ENCODE data around the gene CDHR3.

Gene CDHR3

DNA sequence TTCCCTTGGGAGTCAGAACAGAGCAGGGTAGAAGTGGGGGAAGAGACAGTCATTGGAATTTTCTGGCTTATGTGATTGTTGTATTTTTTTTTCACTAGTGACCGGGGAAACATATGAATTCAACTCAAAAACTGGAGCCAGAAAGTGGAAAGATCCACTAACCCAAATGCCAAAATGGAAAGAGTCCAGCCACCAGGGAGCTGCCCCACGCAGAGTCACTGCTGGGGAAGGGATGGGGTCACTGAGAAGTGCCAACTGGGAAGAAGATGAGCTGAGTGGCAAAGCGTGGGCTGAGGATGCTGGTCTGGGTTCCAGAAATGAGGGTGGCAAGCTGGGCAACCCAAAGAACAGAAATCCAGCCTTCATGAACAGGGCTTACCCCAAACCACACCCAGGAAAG lies 69.2 kb downstream of the CDHR3 start:
- no peak overlapping the region for H3K27ac ChIP-seq (replicated peaks; ENCODE audit: low read length)
- H4K8ac ChIP-seq (ENCODE audit: low read depth, low read length), result no peak overlapping the region
- H3K18ac ChIP-seq (ENCODE audit: low read length), result no peak overlapping the region
- no peak overlapping the region for H3K4ac ChIP-seq (ENCODE audit: low read length)
- H2BK120ac ChIP-seq (ENCODE audit: low read depth, low read length), result no peak overlapping the region
- H3K9ac ChIP-seq (ENCODE audit: low read depth, low read length, poor library complexity), result no peak overlapping the region
- no peak overlapping the region for H3K23ac ChIP-seq (ENCODE audit: low read depth, low read length, poor library complexity)
- peaks cover 0 to 5% (median 0%) of the 10 kb centered on the region in 3 experiments for H3K27me3 ChIP-seq (ENCODE audit: control insufficient read depth in 3 of 3, insufficient read depth in 3 of 3, low read depth in 1 of 3, low read length in 3 of 3)
- no peak overlapping the region for H2BK12ac ChIP-seq (ENCODE audit: low read length)
- no peak for DNase-seq (ENCODE audit: low spot score)
- no peak overlapping the region for H3K4me3 ChIP-seq (ENCODE audit: low read length in 2 of 2)
- peaks cover 4 to 12% of the 10 kb centered on the region in 2 donors for H3K4me1 ChIP-seq (ENCODE audit: control insufficient read depth in 2 of 2, insufficient read depth in 1 of 2, low read depth in 1 of 2, low read length in 2 of 2)
- no peaks in the 10 kb centered on the region for H3K79me1 ChIP-seq (ENCODE audit: low read depth, low read length)
- no peak overlapping the region for H2BK15ac ChIP-seq (ENCODE audit: low read length)
- H2BK5ac ChIP-seq (ENCODE audit: low read length), result no peak overlapping the region
- no peak overlapping the region for H2AK5ac ChIP-seq (ENCODE audit: low read depth, low read length)
- H3K4me2 ChIP-seq (ENCODE audit: insufficient read depth, low read length, poor library complexity, severe bottlenecking), result no peak overlapping the region
- peaks cover 0 to 9% of the 10 kb centered on the region in 2 donors for H3K9me3 ChIP-seq (replicated peaks in 1 of 2; ENCODE audit: control insufficient read depth in 2 of 2, insufficient read depth in 1 of 2, low read depth in 1 of 2, low read length in 2 of 2)
- H2AFZ ChIP-seq (ENCODE audit: low read length), result peak overlapping the region; percentile 84
- no peak overlapping the region for H4K91ac ChIP-seq (ENCODE audit: low read depth, low read length, poor library complexity)
- H3K14ac ChIP-seq (ENCODE audit: low read length), result no peak overlapping the region
- WGBS, 2 donors (ENCODE audit: extremely low coverage in 2 of 2, insufficient read length in 2 of 2, insufficient replicate concordance in 1 of 2), result no CpG with 5 or more reads among the region's 3 CpGs
- no peaks in the 10 kb centered on the region for H3K36me3 ChIP-seq (replicated peaks in 1 of 2; ENCODE audit: control insufficient read depth in 2 of 2, insufficient read depth in 2 of 2, low read length in 2 of 2)

DNA sequence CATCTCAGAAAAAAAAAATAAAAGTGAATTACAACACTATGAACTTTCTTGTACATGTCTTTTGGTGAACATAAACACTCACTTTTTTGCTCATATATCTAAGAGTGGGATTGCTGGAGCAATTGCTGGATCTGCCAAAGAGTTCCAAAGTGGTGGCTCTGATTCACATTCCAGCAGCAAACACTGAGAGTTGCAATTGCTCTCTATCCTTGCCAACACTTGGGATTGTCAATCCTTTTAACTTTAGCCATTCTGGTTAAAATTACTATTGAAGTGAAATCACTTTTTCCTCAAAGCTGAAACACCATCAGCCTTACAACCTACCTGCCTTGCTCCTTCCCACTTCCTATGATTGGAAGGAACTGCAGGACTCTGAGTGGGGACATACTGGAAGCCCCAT lies 70.7 kb downstream of the CDHR3 start:
- H2BK12ac ChIP-seq (ENCODE audit: low read length), result no peak overlapping the region
- no peak overlapping the region for H3K14ac ChIP-seq (ENCODE audit: low read length)
- no peak for DNase-seq (ENCODE audit: low spot score)
- no peak overlapping the region for H2AFZ ChIP-seq (ENCODE audit: low read length)
- peaks cover 0 to 5% (median 0%) of the 10 kb centered on the region in 3 experiments for H3K27me3 ChIP-seq (ENCODE audit: control insufficient read depth in 3 of 3, insufficient read depth in 3 of 3, low read depth in 1 of 3, low read length in 3 of 3)
- H2AK5ac ChIP-seq (ENCODE audit: low read depth, low read length), result no peak overlapping the region
- peaks cover 4 to 12% of the 10 kb centered on the region in 2 donors for H3K4me1 ChIP-seq (ENCODE audit: control insufficient read depth in 2 of 2, insufficient read depth in 1 of 2, low read depth in 1 of 2, low read length in 2 of 2)
- H3K4me3 ChIP-seq (ENCODE audit: low read length in 2 of 2), result no peak overlapping the region
- no peak overlapping the region for H3K27ac ChIP-seq (replicated peaks; ENCODE audit: low read length)
- H3K36me3 ChIP-seq (replicated peaks in 1 of 2; ENCODE audit: control insufficient read depth in 2 of 2, insufficient read depth in 2 of 2, low read length in 2 of 2), result no peaks in the 10 kb centered on the region
- H3K18ac ChIP-seq (ENCODE audit: low read length), result no peak overlapping the region
- H3K4ac ChIP-seq (ENCODE audit: low read length), result no peak overlapping the region
- no peak overlapping the region for H2BK15ac ChIP-seq (ENCODE audit: low read length)
- H2BK120ac ChIP-seq (ENCODE audit: low read depth, low read length), result no peak overlapping the region
- H4K91ac ChIP-seq (ENCODE audit: low read depth, low read length, poor library complexity), result no peak overlapping the region
- no peak overlapping the region for H2BK5ac ChIP-seq (ENCODE audit: low read length)
- H3K4me2 ChIP-seq (ENCODE audit: insufficient read depth, low read length, poor library complexity, severe bottlenecking), result no peak overlapping the region
- no peak overlapping the region for H4K8ac ChIP-seq (ENCODE audit: low read depth, low read length)
- no peak overlapping the region for H3K23ac ChIP-seq (ENCODE audit: low read depth, low read length, poor library complexity)
- H3K9me3 ChIP-seq (replicated peaks in 1 of 2; ENCODE audit: control insufficient read depth in 2 of 2, insufficient read depth in 1 of 2, low read depth in 1 of 2, low read length in 2 of 2), result peaks cover 0 to 9% of the 10 kb centered on the region in 2 donors
- no peaks in the 10 kb centered on the region for H3K79me1 ChIP-seq (ENCODE audit: low read depth, low read length)
- H3K9ac ChIP-seq (ENCODE audit: low read depth, low read length, poor library complexity), result no peak overlapping the region

DNA sequence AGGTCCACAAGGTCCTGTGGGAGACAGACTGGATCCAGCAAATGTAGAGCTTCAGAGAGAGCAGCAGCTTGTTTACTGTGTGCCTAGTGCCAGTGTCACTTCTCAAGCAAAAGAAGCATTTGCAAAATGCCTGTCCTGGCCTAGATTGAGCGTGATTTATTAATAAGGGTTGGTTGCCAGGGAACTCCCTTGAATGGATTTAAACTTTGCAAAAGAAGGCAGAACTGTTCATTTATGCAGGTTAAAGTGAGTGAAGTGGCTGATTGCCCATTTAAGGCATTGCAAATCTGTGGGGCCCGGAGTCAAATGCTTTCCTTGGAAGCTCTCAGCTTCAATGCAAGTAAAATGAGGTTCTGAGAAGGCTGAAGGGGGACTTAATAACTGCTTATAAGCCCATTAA lies 71.3 kb downstream of the CDHR3 start:
- peaks cover 4 to 12% of the 10 kb centered on the region in 2 donors for H3K4me1 ChIP-seq (ENCODE audit: control insufficient read depth in 2 of 2, insufficient read depth in 1 of 2, low read depth in 1 of 2, low read length in 2 of 2)
- WGBS, 2 donors (ENCODE audit: extremely low coverage in 2 of 2, insufficient read length in 2 of 2, insufficient replicate concordance in 1 of 2), result no CpG with 5 or more reads among the region's 2 CpGs
- no peak overlapping the region for H4K91ac ChIP-seq (ENCODE audit: low read depth, low read length, poor library complexity)
- no peak overlapping the region for H2BK15ac ChIP-seq (ENCODE audit: low read length)
- H3K79me1 ChIP-seq (ENCODE audit: low read depth, low read length), result no peaks in the 10 kb centered on the region
- no peak overlapping the region for H3K4ac ChIP-seq (ENCODE audit: low read length)
- H2AK5ac ChIP-seq (ENCODE audit: low read depth, low read length), result no peak overlapping the region
- H3K27me3 ChIP-seq (ENCODE audit: control insufficient read depth in 3 of 3, insufficient read depth in 3 of 3, low read depth in 1 of 3, low read length in 3 of 3), result peaks cover 0 to 5% (median 0%) of the 10 kb centered on the region in 3 experiments
- H3K9ac ChIP-seq (ENCODE audit: low read depth, low read length, poor library complexity), result no peak overlapping the region
- H3K27ac ChIP-seq (replicated peaks; ENCODE audit: low read length), result no peak overlapping the region
- no peak overlapping the region for H3K4me3 ChIP-seq (ENCODE audit: low read length in 2 of 2)
- H3K4me2 ChIP-seq (ENCODE audit: insufficient read depth, low read length, poor library complexity, severe bottlenecking), result no peak overlapping the region
- no peak overlapping the region for H3K18ac ChIP-seq (ENCODE audit: low read length)
- no peak overlapping the region for H3K14ac ChIP-seq (ENCODE audit: low read length)
- no peak overlapping the region for H2BK5ac ChIP-seq (ENCODE audit: low read length)
- no peak for DNase-seq (ENCODE audit: low spot score)
- no peak overlapping the region for H4K8ac ChIP-seq (ENCODE audit: low read depth, low read length)
- peaks cover 0 to 9% of the 10 kb centered on the region in 2 donors for H3K9me3 ChIP-seq (replicated peaks in 1 of 2; ENCODE audit: control insufficient read depth in 2 of 2, insufficient read depth in 1 of 2, low read depth in 1 of 2, low read length in 2 of 2)
- no peak overlapping the region for H3K23ac ChIP-seq (ENCODE audit: low read depth, low read length, poor library complexity)
- H2AFZ ChIP-seq (ENCODE audit: low read length), result no peak overlapping the region
- H2BK12ac ChIP-seq (ENCODE audit: low read length), result no peak overlapping the region
- H2BK120ac ChIP-seq (ENCODE audit: low read depth, low read length), result no peak overlapping the region
- no peaks in the 10 kb centered on the region for H3K36me3 ChIP-seq (replicated peaks in 1 of 2; ENCODE audit: control insufficient read depth in 2 of 2, insufficient read depth in 2 of 2, low read length in 2 of 2)

DNA sequence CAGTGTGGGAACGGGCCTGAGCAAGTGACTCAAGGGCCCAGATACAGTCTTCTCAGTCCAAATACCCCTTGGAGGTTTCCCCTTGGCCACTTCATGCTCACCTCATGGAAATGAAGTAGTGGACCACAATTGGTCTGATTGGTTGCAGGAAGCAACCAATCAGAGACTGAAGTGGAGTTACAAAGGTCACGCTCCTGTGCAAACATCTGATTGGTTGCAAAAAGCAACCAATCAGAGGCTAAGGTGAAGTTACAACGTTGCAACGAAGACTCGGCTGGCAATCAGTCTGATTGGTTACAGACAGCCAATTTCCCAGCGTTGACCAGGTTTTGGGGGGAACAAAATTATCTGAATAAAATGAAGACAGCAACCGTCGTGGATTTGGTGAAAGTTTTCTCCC lies 72.5 kb downstream of the CDHR3 start:
- H3K9ac ChIP-seq (ENCODE audit: low read depth, low read length, poor library complexity), result no peak overlapping the region
- WGBS, 2 donors (ENCODE audit: extremely low coverage in 2 of 2, insufficient read length in 2 of 2, insufficient replicate concordance in 1 of 2), result no CpG with 5 or more reads among the region's 8 CpGs
- H3K4ac ChIP-seq (ENCODE audit: low read length), result no peak overlapping the region
- H2BK120ac ChIP-seq (ENCODE audit: low read depth, low read length), result no peak overlapping the region
- no peaks in the 10 kb centered on the region for H3K36me3 ChIP-seq (replicated peaks in 1 of 2; ENCODE audit: control insufficient read depth in 2 of 2, insufficient read depth in 2 of 2, low read length in 2 of 2)
- peaks cover 4 to 12% of the 10 kb centered on the region in 2 donors for H3K4me1 ChIP-seq (ENCODE audit: control insufficient read depth in 2 of 2, insufficient read depth in 1 of 2, low read depth in 1 of 2, low read length in 2 of 2)
- H4K8ac ChIP-seq (ENCODE audit: low read depth, low read length), result no peak overlapping the region
- no peak overlapping the region for H2BK5ac ChIP-seq (ENCODE audit: low read length)
- no peak for DNase-seq (ENCODE audit: low spot score)
- H3K18ac ChIP-seq (ENCODE audit: low read length), result no peak overlapping the region
- no peak overlapping the region for H4K91ac ChIP-seq (ENCODE audit: low read depth, low read length, poor library complexity)
- no peak overlapping the region for H2AK5ac ChIP-seq (ENCODE audit: low read depth, low read length)
- no peak overlapping the region for H3K14ac ChIP-seq (ENCODE audit: low read length)
- H2BK15ac ChIP-seq (ENCODE audit: low read length), result no peak overlapping the region
- H2AFZ ChIP-seq (ENCODE audit: low read length), result no peak overlapping the region
- no peaks in the 10 kb centered on the region for H3K79me1 ChIP-seq (ENCODE audit: low read depth, low read length)
- H3K27ac ChIP-seq (replicated peaks; ENCODE audit: low read length), result no peak overlapping the region
- no peak overlapping the region for H3K4me3 ChIP-seq (ENCODE audit: low read length in 2 of 2)
- no peak overlapping the region for H3K23ac ChIP-seq (ENCODE audit: low read depth, low read length, poor library complexity)
- no peak overlapping the region for H2BK12ac ChIP-seq (ENCODE audit: low read length)
- peaks cover 0 to 9% of the 10 kb centered on the region in 2 donors for H3K9me3 ChIP-seq (replicated peaks in 1 of 2; ENCODE audit: control insufficient read depth in 2 of 2, insufficient read depth in 1 of 2, low read depth in 1 of 2, low read length in 2 of 2)
- peaks cover 0 to 4% (median 0%) of the 10 kb centered on the region in 3 experiments for H3K27me3 ChIP-seq (ENCODE audit: control insufficient read depth in 3 of 3, insufficient read depth in 3 of 3, low read depth in 1 of 3, low read length in 3 of 3)
- H3K4me2 ChIP-seq (ENCODE audit: insufficient read depth, low read length, poor library complexity, severe bottlenecking), result no peak overlapping the region
